Hematopoietic multipotent progenitor cell (in vitro differentiated cells): ENCODE measurements around the gene ATRX. TPM values are rescaled to one million over a fixed set of nuclear protein-coding genes. Genes with fewer than 3 reads are reported as not detected.
A peak's percentile ranks its signal among the peaks of the same experiment; 100 is the strongest.
"Not testable (repeated sequence)": the region's sequence is repeated elsewhere in the genome, so short reads cannot be mapped to it uniquely, and the experiment has no call there.

Experiments used
- DNase-seq, 3 donors: peaks; one replicate each; pipeline ENCODE4 v3.0.0-alpha.2; 2011 to 2015; ENCODE audit warnings: low read depth in 2 of 3, low spot score in 2 of 3
- total RNA-seq: library from RNA; depleted of rRNA; stranded (reverse); fragments of >200 nt; gene quantifications from one replicate; pipeline ENCODE4 v1.2.3, GENCODE V29; 2012

Gene ATRX
- total RNA-seq, 1 donor = 132 TPM

GRCh38 chrX:77635373-77635772 is 150.6 kb downstream of the ATRX start:
- DNase-seq = no peak

- DNase-seq = peak in 1 of 3 donors; percentile 29
Observed at GRCh38 chrX:77628294-77629025, 157.6 kb downstream of the ATRX start.

GRCh38 chrX:77622672-77623071 is 163.3 kb downstream of the ATRX start:
- DNase-seq = no peak

- DNase-seq = no peak
Observed at GRCh38 chrX:77622233-77622632, 163.8 kb downstream of the ATRX start.

GRCh38 chrX:77621453-77621852 is 164.6 kb downstream of the ATRX start:
- DNase-seq = not testable (repeated sequence)

- no peak for DNase-seq
Observed at GRCh38 chrX:77617206-77617605, 168.8 kb downstream of the ATRX start.

GRCh38 chrX:77603635-77604336 is 182.2 kb downstream of the ATRX start:
- DNase-seq = no peak

GRCh38 chrX:77597511-77597910 is 188.5 kb downstream of the ATRX start:
- DNase-seq = no peak

GRCh38 chrX:77597090-77597489 is 188.9 kb downstream of the ATRX start:
- DNase-seq = peak in 1 of 3 donors; percentile 3

- no peak for DNase-seq
Observed at GRCh38 chrX:77595848-77596247, 190.2 kb downstream of the ATRX start.

- no peak for DNase-seq
Observed at GRCh38 chrX:77572322-77572721, 213.7 kb downstream of the ATRX start.

GRCh38 chrX:77565278-77565677 is 220.7 kb downstream of the ATRX start:
- DNase-seq = no peak

- DNase-seq = no peak
Observed at GRCh38 chrX:77564823-77565222, 221.2 kb downstream of the ATRX start.

- DNase-seq = no peak
Observed at GRCh38 chrX:77561372-77561771, 224.6 kb downstream of the ATRX start.

GRCh38 chrX:77556276-77556675 is 229.7 kb downstream of the ATRX start:
- DNase-seq = no peak

- DNase-seq = peak in 1 of 3 donors; percentile 1
Observed at GRCh38 chrX:77548751-77549150, 237.3 kb downstream of the ATRX start.

- not testable (repeated sequence) for DNase-seq
Observed at GRCh38 chrX:77539778-77540177, 246.2 kb downstream of the ATRX start.

- peak in 2 of 3 donors; percentile 1 to 37 for DNase-seq
Observed at GRCh38 chrX:77531261-77531660, 254.8 kb downstream of the ATRX start.

- DNase-seq = no peak
Observed at GRCh38 chrX:77528034-77528433, 258.0 kb downstream of the ATRX start.

GRCh38 chrX:77527233-77528001 is 258.6 kb downstream of the ATRX start:
- no peak for DNase-seq

GRCh38 chrX:77519765-77520164 is 266.3 kb downstream of the ATRX start:
- no peak for DNase-seq
